Measurements from ENCODE around the gene ANKRD65. TPM values are rescaled to one million over a fixed set of nuclear protein-coding genes. Genes with fewer than 3 reads are reported as not detected.

The ANKRD65 gene
- total RNA-seq, 3 donors from 2014 or later, result 0.81 to 11.3 (median 1.9) TPM

DNA sequence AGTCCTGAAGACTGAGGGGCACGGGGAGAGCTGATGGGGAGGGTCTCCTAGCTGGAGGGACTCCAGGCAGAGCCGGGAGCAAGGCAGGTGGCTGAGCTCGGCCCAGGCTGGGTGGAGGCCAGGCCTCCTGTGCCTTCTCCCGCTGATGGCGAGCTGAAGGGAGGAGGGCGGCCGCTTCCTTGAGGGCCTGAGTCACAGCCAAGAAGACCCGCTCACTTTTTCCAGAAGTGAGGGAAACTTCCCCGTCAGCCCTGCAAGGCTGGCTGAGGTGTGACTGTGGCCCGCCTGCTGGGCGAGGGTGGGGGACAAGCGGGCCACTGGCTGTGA, 12.7 kb upstream of the ANKRD65 start:
- no peaks in the 10 kb centered on the region for H3K9me3 ChIP-seq
- ATAC-seq (peak; percentile 6), DNase-seq (peak in 1 of 3 donors; percentile 63)
- peaks cover 68% of the 10 kb centered on the region for H3K4me1 ChIP-seq (ENCODE audit: low read depth)
- TF ChIP-seq, protein P1, sequence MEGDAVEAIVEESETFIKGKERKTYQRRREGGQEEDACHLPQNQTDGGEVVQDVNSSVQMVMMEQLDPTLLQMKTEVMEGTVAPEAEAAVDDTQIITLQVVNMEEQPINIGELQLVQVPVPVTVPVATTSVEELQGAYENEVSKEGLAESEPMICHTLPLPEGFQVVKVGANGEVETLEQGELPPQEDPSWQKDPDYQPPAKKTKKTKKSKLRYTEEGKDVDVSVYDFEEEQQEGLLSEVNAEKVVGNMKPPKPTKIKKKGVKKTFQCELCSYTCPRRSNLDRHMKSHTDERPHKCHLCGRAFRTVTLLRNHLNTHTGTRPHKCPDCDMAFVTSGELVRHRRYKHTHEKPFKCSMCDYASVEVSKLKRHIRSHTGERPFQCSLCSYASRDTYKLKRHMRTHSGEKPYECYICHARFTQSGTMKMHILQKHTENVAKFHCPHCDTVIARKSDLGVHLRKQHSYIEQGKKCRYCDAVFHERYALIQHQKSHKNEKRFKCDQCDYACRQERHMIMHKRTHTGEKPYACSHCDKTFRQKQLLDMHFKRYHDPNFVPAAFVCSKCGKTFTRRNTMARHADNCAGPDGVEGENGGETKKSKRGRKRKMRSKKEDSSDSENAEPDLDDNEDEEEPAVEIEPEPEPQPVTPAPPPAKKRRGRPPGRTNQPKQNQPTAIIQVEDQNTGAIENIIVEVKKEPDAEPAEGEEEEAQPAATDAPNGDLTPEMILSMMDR (IDR thresholded peaks at IDR 0.05), result no peak
- H3K4me3 ChIP-seq, result no peak overlapping the region
- intact Hi-C loops (cut with DNase I, micrococcal nuclease), result no loop called here
- H3K36me3 ChIP-seq (ENCODE audit: low read depth), result no peaks in the 10 kb centered on the region

DNA sequence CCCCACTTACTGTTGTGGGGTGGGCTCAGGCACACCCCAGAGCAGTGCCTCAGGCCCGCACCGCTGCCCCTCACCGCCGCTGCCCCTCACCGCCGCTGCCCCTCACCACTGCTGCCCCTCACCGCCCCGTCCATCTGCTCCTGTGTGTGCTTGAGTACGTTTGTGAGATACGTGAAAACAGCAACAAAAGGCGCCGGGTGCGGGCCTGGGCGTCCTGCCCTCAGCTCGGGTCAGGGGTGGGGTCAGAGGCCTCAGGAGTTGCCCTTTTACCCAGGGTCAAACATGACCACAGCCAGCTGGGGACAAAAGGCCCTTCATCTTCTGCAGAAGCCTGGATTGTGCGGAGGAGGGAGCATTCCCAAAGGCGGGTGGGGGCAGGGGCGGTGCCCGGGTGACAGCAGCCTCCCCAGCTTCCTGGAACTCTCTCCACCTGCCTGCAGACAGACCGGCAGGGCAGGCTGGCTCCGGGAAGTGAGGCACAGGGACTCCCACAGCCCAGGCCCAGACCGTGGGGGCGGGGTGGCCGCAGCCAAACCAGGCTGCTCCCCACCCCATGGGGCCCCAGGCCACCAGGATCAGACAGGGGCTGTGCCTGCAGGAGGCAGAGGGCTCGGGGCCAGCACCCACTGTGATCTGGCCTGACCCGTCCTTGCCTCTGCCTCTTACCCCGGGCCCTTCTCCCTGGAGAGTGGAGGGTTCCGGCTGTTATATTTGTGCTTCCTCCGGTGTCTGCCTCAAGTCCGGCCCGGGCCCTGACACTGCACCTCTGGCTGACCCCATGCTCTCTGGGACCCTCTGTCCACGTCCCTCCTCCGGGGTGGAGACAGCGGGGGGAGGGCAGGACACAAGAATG, 12.1 kb upstream of the ANKRD65 start:
- Histone ChIP-seq H3K4me3 (no peak overlapping the region), H3K9me3 (no peaks in the 10 kb centered on the region), H3K36me3 (ENCODE audit: low read depth) (no peaks in the 10 kb centered on the region), H3K4me1 (ENCODE audit: low read depth) (peaks cover 67% of the 10 kb centered on the region)
- intact Hi-C loops (cut with DNase I, micrococcal nuclease), result no loop called here
- TF ChIP-seq, protein P1 (IDR thresholded peaks at IDR 0.05), result no peak
- ATAC-seq, result peak; percentile 78
- DNase-seq, result peak; percentile 94

DNA sequence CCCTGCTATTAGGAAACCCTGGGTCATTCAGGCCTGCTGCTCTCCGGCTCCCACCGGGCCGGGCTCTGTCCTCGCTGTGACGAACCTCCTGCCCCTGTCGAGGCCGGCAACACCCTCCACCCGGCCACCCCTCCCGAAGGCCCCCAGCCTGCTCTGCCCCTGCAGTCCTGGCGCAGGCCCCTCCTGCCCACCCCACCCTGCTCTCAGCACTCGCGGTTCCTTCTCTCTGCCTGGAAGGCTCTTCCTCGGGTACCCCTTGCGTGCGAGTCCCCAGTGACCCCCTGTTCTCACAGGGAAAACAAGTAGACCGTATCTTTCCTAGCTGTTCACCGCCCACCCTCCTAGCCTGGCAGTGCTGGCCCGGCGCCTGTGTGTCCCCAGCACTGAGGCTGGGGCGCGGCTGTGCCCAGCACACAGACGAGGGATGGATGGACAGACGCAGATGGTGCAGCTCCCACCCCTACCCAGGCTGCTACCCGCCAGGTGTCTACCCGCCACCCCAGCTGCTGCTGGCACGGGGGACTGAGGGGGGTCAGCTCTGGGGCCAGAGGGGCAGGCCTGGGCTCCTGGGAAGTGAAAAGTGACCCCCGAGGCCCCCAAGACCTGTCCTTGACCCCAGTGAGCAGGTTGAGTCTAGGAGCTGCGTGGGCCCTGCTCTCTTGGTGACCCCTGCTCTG, 11.3 kb upstream of the ANKRD65 start:
- Histone ChIP-seq H3K4me3 (no peak overlapping the region), H3K9me3 (no peaks in the 10 kb centered on the region), H3K36me3 (ENCODE audit: low read depth) (no peaks in the 10 kb centered on the region), H3K4me1 (ENCODE audit: low read depth) (peaks cover 60% of the 10 kb centered on the region)
- DNase-seq (peak in 2 of 3 donors; percentile 52 to 60), ATAC-seq (peak; percentile 4)
- TF ChIP-seq, protein P1 (IDR thresholded peaks at IDR 0.05), result no peak
- intact Hi-C loops (cut with DNase I, micrococcal nuclease), result no loop called here

DNA sequence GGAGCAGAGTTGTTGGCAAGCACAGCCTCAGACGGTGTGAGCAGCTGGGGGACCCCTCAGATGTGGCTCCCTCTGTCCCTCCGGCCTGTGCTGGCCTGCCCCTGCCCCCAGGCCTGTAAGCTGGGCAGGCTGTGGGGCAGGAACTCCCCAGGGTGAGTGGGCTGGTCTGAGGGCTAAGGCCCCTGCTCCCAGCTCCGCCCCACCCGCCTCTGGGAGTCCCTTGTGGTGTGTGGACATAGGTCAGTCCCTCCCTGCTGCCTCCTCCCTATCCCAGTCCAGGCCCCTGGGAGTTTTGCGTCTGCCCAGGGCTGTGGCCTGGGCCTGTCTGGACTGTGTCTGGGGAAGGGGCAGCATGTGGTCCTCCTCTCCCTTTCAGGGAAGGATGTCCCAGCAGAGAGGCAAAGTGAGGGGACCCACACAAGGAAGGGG, 10.8 kb upstream of the ANKRD65 start:
- no peaks in the 10 kb centered on the region for H3K9me3 ChIP-seq
- H3K4me1 ChIP-seq (ENCODE audit: low read depth), result peaks cover 54% of the 10 kb centered on the region
- peak; percentile 70 to 88 (median 81) for DNase-seq
- TF ChIP-seq, protein P1 (IDR thresholded peaks at IDR 0.05), result no peak
- H3K4me3 ChIP-seq, result no peak overlapping the region
- intact Hi-C loops (cut with DNase I, micrococcal nuclease), result no loop called here
- no peaks in the 10 kb centered on the region for H3K36me3 ChIP-seq (ENCODE audit: low read depth)
- peak; percentile 66 for ATAC-seq

DNA sequence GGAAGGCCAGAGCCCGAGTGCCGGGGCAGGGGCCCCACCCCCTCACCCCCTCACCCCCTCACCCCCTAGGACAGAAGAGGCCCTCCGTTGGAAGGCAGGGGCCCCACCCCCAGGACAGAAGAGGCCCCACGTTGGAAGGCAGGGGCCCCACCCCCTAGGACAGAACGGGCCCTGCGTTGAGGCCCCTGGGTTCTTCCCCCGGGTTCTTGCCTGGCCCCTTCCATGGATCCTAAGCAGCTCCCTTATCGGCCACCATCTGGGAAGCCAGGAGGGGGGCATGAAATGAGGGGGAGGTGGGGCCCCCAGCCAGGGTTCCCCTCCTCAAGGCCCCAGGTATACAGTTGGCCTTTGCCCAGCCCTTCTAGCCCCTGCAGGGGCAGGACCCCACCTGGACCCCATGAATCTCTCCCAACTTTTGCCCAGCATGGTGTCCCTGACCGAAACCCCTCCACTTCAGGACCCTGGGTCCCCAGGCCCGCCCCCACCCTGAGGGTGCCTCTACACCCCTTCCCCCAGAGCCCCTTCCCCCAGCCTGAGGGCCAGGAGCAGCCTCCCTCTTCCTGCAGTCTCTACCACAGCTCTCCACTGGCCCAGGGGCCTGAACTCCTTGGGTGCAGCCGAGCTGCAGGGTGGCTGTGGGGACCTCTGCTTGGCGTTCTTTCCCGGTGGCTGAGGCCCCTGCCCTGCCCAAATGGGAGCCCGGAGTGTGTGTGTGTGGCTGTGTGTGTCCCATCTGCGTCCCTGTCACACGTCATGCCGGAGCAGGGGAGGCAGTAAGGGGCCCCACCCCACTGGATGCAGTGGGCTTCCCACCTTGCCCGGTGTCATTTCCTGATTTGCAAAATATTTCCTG, 10.1 kb upstream of the ANKRD65 start:
- TF ChIP-seq, protein P1 (IDR thresholded peaks at IDR 0.05), result no peak
- no peaks in the 10 kb centered on the region for H3K9me3 ChIP-seq
- ATAC-seq (peak; percentile 27), DNase-seq (peak in 2 of 3 donors; percentile 42 to 62)
- H3K36me3 ChIP-seq (ENCODE audit: low read depth), result no peaks in the 10 kb centered on the region
- H3K4me1 ChIP-seq (ENCODE audit: low read depth), result peaks cover 51% of the 10 kb centered on the region
- intact Hi-C loops (cut with DNase I, micrococcal nuclease), result no loop called here
- H3K4me3 ChIP-seq, result no peak overlapping the region
